Upper lobe of left lung (tissue), 4 donors: ENCODE measurements around the gene LMTK2.

Source experiments
- CTCF ChIP-seq, 6 experiments: fragments of 450-650 bp in 4 of 6; fragments of 200-600 bp in 2 of 6; sonication (generic) in 2 of 6; IDR thresholded peaks; one replicate each; pipeline ENCODE4 v1.5.1; 2016 to 2019; ENCODE audit warnings: antibody characterized with exemption in 6 of 6
- POLR2A ChIP-seq, 4 donors: fragments of 450-650 bp; IDR thresholded peaks; one replicate each; pipeline ENCODE4 v1.5.1; 2016 to 2017; ENCODE audit warnings: antibody characterized with exemption in 4 of 4, mild to moderate bottlenecking in 2 of 4
- POLR2AphosphoS5 ChIP-seq, 2 donors: sonication (generic); formaldehyde crosslinking; IDR thresholded peaks; one replicate each; pipeline ENCODE4 v1.5.1; 2017; ENCODE audit warnings: antibody characterized with exemption in 2 of 2

- TF ChIP-seq CTCF (IDR thresholded peaks at IDR 0.05), result no peak
- TF ChIP-seq POLR2A (IDR thresholded peaks at IDR 0.05), result no peak
- no peak for TF ChIP-seq POLR2AphosphoS5 (IDR thresholded peaks at IDR 0.05)
These were observed 106.7 kb downstream of the LMTK2 start for GRCh38 chr7:98213296-98213887.
